DND-41 (cell line): ENCODE results near the gene NKX2-8.

Experiments used
- ATAC-seq: fragments of 200-7000 bp; cut with Tn5 transposase; 3 replicates; pipeline ENCODE4 v1.9.1; 2021; ENCODE audit warnings: low read depth; ENCODE audit not compliant: insufficient read depth
- DNase-seq: peaks from one replicate; pipeline ENCODE4 v3.0.0-alpha.2; 2020
- H2AFZ ChIP-seq: 2 replicates; pipeline ENCODE4 v1.6.0; 2012; ENCODE audit warnings: low read depth, low read length
- H3K27ac ChIP-seq: 2 replicates; pipeline ENCODE4 v1.5.1; 2012; ENCODE audit warnings: low read length, inconsistent platforms
- H3K27me3 ChIP-seq: fragments of 200-600 bp; sonication (generic); 2 replicates; pipeline ENCODE4 v1.6.0; 2012; ENCODE audit warnings: low read length, mild to moderate bottlenecking, inconsistent platforms; ENCODE audit not compliant: insufficient read depth, poor library complexity
- H3K36me3 ChIP-seq: 2 replicates; pipeline ENCODE4 v1.5.1; 2012; ENCODE audit warnings: low read length, inconsistent platforms; ENCODE audit not compliant: insufficient read depth
- H3K4me1 ChIP-seq: 2 replicates; pipeline ENCODE4 v1.5.1; 2012; ENCODE audit warnings: mild to moderate bottlenecking, low read length; ENCODE audit not compliant: insufficient read depth
- H3K4me2 ChIP-seq: 2 replicates; pipeline ENCODE4 v1.6.0; 2012; ENCODE audit warnings: mild to moderate bottlenecking, moderate library complexity, low read length, inconsistent platforms; ENCODE audit not compliant: insufficient read depth
- H3K4me3 ChIP-seq, 2 experiments: fragments of 200-600 bp in 1 of 2; shearing (Covaris generic) in 1 of 2; 2 replicates each; pipeline ENCODE4 v1.5.1; 2012 to 2016; ENCODE audit warnings: inconsistent platforms in 2 of 2, low read length in 2 of 2, mild to moderate bottlenecking in 2 of 2, low read depth in 1 of 2, moderate library complexity in 1 of 2
- H3K79me2 ChIP-seq: 2 replicates; pipeline ENCODE4 v1.6.0; 2012; ENCODE audit warnings: low read length, inconsistent platforms; ENCODE audit not compliant: insufficient read depth
- H3K9ac ChIP-seq: 2 replicates; pipeline ENCODE4 v1.6.0; 2012; ENCODE audit warnings: low read depth, mild to moderate bottlenecking, inconsistent platforms, low read length, moderate library complexity
- H3K9me3 ChIP-seq: 2 replicates; pipeline ENCODE4 v1.5.1; 2012; ENCODE audit warnings: low read length, moderate library complexity, mild to moderate bottlenecking, inconsistent platforms; ENCODE audit not compliant: insufficient read depth, severe bottlenecking
- H4K20me1 ChIP-seq: 2 replicates; pipeline ENCODE4 v1.6.0; 2012; ENCODE audit warnings: low read length; ENCODE audit not compliant: insufficient read depth
- EZH2 ChIP-seq: IDR thresholded peaks from 3 replicates; pipeline ENCODE4 v1.6.1; 2012; ENCODE audit warnings: borderline replicate concordance, low read depth, mild to moderate bottlenecking, moderate library complexity, low read length, inconsistent platforms; ENCODE audit not compliant: severe bottlenecking
- TF ChIP-seq, protein P1 (sequence below): IDR thresholded peaks from 2 replicates; pipeline ENCODE4 v1.5.1; 2012; ENCODE audit warnings: borderline replicate concordance, low read length, moderate library complexity, mild to moderate bottlenecking; ENCODE audit not compliant: poor library complexity, severe bottlenecking; ENCODE audit errors: extremely low read depth

Gene NKX2-8

DNA sequence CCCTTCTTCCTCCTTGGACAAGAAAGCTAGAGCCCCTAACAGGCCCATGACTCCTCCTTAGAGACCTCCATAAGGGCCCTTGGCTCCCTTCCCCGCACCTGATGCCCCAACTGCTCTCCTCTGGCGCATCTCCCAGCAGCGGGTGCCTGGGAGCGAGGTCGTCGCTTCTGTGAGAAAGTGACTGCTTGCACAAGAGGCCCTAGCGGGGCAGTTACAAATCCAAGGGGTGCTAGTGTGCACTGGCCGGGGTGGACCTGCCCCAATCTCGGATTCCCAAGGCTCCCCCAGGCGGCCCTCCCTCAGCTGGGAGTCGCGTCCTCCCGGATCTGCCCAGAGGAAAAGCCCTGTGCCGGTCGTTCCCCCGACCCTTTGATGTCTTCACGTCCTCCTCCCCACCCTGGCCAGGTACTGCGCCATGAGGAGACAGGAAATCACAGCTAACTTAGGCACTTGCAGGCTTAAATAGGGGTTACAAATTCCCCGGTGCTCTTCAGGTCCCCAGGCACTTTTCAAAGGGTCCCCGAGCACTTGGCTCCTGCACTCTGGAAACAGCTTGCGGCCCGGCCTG, 2.8 kb downstream of the NKX2-8 start:
- DNase-seq (no peak), ATAC-seq (no peak)
- Histone ChIP-seq H3K4me1 (no peaks in the 10 kb centered on the region), H3K79me2 (no peaks in the 10 kb centered on the region), H3K4me2 (no peak overlapping the region), H3K9me3 (peaks cover 3% of the 10 kb centered on the region), H3K27ac (no peak overlapping the region), H3K9ac (no peak overlapping the region), H4K20me1 (no peaks in the 10 kb centered on the region), H3K27me3 (no peaks in the 10 kb centered on the region), H3K4me3 (no peak overlapping the region), H3K36me3 (no peaks in the 10 kb centered on the region), H2AFZ (no peak overlapping the region)
- no peak for TF ChIP-seq EZH2
- TF ChIP-seq, protein P1, sequence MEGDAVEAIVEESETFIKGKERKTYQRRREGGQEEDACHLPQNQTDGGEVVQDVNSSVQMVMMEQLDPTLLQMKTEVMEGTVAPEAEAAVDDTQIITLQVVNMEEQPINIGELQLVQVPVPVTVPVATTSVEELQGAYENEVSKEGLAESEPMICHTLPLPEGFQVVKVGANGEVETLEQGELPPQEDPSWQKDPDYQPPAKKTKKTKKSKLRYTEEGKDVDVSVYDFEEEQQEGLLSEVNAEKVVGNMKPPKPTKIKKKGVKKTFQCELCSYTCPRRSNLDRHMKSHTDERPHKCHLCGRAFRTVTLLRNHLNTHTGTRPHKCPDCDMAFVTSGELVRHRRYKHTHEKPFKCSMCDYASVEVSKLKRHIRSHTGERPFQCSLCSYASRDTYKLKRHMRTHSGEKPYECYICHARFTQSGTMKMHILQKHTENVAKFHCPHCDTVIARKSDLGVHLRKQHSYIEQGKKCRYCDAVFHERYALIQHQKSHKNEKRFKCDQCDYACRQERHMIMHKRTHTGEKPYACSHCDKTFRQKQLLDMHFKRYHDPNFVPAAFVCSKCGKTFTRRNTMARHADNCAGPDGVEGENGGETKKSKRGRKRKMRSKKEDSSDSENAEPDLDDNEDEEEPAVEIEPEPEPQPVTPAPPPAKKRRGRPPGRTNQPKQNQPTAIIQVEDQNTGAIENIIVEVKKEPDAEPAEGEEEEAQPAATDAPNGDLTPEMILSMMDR = no peak

DNA sequence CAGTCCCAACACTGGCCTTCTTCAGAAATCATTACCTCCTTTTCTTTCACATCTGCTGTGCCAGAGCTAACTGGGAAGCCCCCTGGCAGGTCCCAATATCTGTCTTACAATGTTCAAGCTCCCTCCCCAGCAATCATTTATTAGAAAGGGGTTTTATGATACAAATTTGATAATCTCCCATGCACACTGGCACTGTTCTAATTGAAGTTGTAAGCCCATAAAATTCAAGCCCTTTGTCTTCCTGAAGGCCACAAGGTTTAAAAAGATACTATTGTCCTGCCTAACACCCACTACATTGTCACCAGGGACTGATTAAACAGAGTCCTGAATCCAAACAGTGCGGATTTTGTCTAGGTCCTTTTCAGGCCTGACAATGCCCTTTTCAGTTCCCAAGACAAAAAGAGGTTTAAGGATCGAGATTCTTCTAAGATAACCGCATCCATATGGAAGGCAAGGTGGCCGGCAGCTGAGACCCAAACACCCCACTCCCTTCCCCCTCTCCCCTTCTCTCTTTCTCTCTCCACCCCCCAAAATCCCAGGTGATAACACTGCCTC, 3.3 kb downstream of the NKX2-8 start:
- no peak overlapping the region for H3K27ac ChIP-seq
- H3K4me2 ChIP-seq = no peak overlapping the region
- H3K9ac ChIP-seq = no peak overlapping the region
- H2AFZ ChIP-seq = no peak overlapping the region
- peaks cover 3% of the 10 kb centered on the region for H3K9me3 ChIP-seq
- H3K4me3 ChIP-seq = no peak overlapping the region
- no peaks in the 10 kb centered on the region for H3K4me1 ChIP-seq
- DNase-seq = no peak
- TF ChIP-seq, protein P1 = no peak
- no peaks in the 10 kb centered on the region for H3K79me2 ChIP-seq
- ATAC-seq = no peak
- H3K36me3 ChIP-seq = no peaks in the 10 kb centered on the region
- no peaks in the 10 kb centered on the region for H3K27me3 ChIP-seq
- H4K20me1 ChIP-seq = no peaks in the 10 kb centered on the region

DNA sequence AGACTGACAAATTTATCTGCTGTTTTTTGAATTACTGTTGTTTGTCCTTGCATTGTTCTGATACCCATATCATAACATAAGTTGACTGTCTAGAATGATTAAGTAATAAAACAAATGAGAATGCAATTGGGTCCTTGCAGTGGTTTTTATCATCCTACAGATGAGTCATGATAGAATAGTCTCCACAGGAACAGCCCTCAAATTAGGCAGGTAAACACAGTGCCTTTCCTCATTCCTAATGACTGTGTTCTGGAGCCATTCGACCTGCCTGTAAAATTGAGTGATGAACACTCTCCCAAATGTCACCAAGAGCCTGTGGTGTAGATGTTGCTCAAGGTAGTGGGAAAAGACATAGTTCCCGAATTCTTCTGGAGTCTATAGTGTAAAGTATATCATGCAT, 12.3 kb downstream of the NKX2-8 start:
- Histone ChIP-seq H3K4me1 (no peaks in the 10 kb centered on the region), H3K27me3 (no peaks in the 10 kb centered on the region), H3K4me2 (no peak overlapping the region), H3K79me2 (no peaks in the 10 kb centered on the region), H3K27ac (no peak overlapping the region), H4K20me1 (no peaks in the 10 kb centered on the region), H3K36me3 (no peaks in the 10 kb centered on the region), H3K9me3 (no peaks in the 10 kb centered on the region), H2AFZ (no peak overlapping the region), H3K4me3 (no peak overlapping the region), H3K9ac (no peak overlapping the region)
- TF ChIP-seq, protein P1 = no peak
- no peak for TF ChIP-seq EZH2
- DNase-seq = no peak
- no peak for ATAC-seq
